GM13977 (cell line): ENCODE data around the gene CCNA2.

Experiments used
- DNase-seq: peaks from one replicate; pipeline ENCODE4 v3.0.0; 2012; ENCODE audit warnings: low spot score
- CTCF ChIP-seq: IDR thresholded peaks from 2 replicates; pipeline ENCODE4 v1.5.1; 2012; ENCODE audit warnings: mild to moderate bottlenecking, control low read depth; ENCODE audit not compliant: insufficient read depth; ENCODE audit errors: extremely low read depth, missing control alignments
- in situ Hi-C: fragments of 300-500 bp; cut with MboI; formaldehyde crosslinking; loops from one replicate; pipeline ENCODE4 v1.12.0; 2022; ENCODE audit warnings: low sequenced_read_pairs, low pct_unique_long_range_greater_than_20kb, mixed read lengths, inconsistent platforms; ENCODE audit not compliant: unreplicated experiment

Gene CCNA2

GRCh38 chr4:121773883-121774282, 49.8 kb downstream of the CCNA2 start:
- no peak for TF ChIP-seq CTCF
- DNase-seq, result no peak
- in situ Hi-C loops, result no loop called here

GRCh38 chr4:121771869-121772268, 51.8 kb downstream of the CCNA2 start:
- TF ChIP-seq CTCF, result no peak
- DNase-seq, result no peak
- in situ Hi-C loops, result no loop called here

GRCh38 chr4:121769341-121769740, 54.3 kb downstream of the CCNA2 start:
- no peak for DNase-seq
- no peak for TF ChIP-seq CTCF
- in situ Hi-C loops, result no loop called here

GRCh38 chr4:121767166-121767565, 56.5 kb downstream of the CCNA2 start:
- no peak for DNase-seq
- in situ Hi-C loops, result no loop called here
- TF ChIP-seq CTCF, result no peak
